NK-92 (cell line): ENCODE data around the gene GNL3.

ENCODE experiments used
- DNase-seq: peaks from one replicate; lab custom pipeline; 2025; ENCODE audit not compliant: unreplicated experiment; lab: John Stamatoyannopoulos, UW

Gene GNL3

GRCh38 chr3:52685285-52685708 lies 535 bp upstream of the GNL3 start:
- DNase-seq: no peak

- no peak for DNase-seq
These were observed 2.4 kb downstream of the GNL3 start for GRCh38 chr3:52688266-52688665.

- no peak for DNase-seq
These were observed 3.3 kb downstream of the GNL3 start for GRCh38 chr3:52689151-52689550.

- no peak for DNase-seq
These were observed 4.7 kb downstream of the GNL3 start for GRCh38 chr3:52690560-52690959.

GRCh38 chr3:52693071-52693470 lies 7.2 kb downstream of the GNL3 start:
- no peak for DNase-seq

- DNase-seq: no peak
These were observed 8.8 kb downstream of the GNL3 start for GRCh38 chr3:52694528-52695189.

- DNase-seq: no peak
These were observed 10.2 kb downstream of the GNL3 start for GRCh38 chr3:52695798-52696671.

- DNase-seq: no peak
These were observed 11.2 kb downstream of the GNL3 start for GRCh38 chr3:52696830-52697631.

GRCh38 chr3:52697632-52697965 lies 11.8 kb downstream of the GNL3 start:
- no peak for DNase-seq

GRCh38 chr3:52703341-52703740 lies 17.5 kb downstream of the GNL3 start:
- DNase-seq: no peak

- no peak for DNase-seq
These were observed 19.0 kb downstream of the GNL3 start for GRCh38 chr3:52704611-52705437.

- no peak for DNase-seq
These were observed 19.5 kb downstream of the GNL3 start for GRCh38 chr3:52705438-52705687.

- DNase-seq: peak; percentile 34
These were observed 20.2 kb downstream of the GNL3 start, which contains the start of the genes GLT8D1 and SPCS1 for GRCh38 chr3:52705688-52706686. Gene GLT8D1, minus strand, starts transcription at chr3:52705791. Its CDS starts 5,331 bp downstream, at chr3:52700460. Gene SPCS1, plus strand, starts transcription at chr3:52706106. Its CDS starts 141 bp downstream, at chr3:52706247.

GRCh38 chr3:52707585-52707984 lies 21.8 kb downstream of the GNL3 start:
- DNase-seq: no peak

GRCh38 chr3:52710512-52710911 lies 24.7 kb downstream of the GNL3 start:
- no peak for DNase-seq

- DNase-seq: no peak
These were observed 26.7 kb downstream of the GNL3 start for GRCh38 chr3:52712291-52713212.

- DNase-seq: no peak
These were observed 28.8 kb downstream of the GNL3 start for GRCh38 chr3:52714335-52715302.
